Measurements from ENCODE around the gene SEMA4G.
"Not testable (repeated sequence)": the region's sequence is repeated elsewhere in the genome, so short reads cannot be mapped to it uniquely, and the experiment has no call there.

Gene SEMA4G

DNA sequence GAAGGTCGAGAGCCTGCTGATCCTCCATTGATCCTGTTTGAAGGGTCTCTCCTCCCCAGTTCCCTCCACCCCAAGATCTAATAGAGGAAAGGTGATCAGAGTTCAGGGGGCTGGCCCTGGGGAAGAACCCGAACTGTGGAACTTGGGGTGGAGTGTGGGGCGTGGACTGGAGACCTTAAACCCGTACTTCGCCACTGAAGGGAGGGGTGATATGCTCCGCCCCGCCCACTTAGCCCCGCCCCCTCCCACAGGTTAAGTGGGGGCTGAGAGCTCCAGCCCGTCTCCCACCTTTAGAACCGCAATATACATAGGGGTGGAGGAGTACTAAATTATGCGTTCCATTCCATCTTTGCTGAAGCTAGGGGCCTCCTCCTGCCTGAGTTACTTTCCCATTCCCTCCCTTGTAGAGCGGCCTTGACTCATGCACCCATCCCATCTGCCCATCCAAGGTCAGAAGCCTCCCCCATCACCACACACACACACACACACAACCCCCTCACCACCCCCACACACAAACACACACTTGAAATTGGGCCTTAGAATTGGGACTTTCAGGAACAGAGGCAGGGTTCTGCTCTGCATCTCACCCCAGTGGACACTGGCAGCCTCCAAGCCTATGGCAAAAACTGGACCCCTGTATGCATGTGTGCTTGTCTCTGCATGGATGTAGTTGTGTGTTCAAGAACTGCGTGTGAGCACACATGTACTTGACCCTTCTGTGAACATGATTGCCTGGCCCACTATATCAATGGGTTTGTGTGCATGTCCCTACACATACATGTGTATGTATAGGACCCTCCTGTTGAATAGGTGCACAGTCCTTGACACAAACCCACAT lies 991 bp downstream of the SEMA4G start:
- DNase-seq (ENCODE audit: low read depth): no peak

DNA sequence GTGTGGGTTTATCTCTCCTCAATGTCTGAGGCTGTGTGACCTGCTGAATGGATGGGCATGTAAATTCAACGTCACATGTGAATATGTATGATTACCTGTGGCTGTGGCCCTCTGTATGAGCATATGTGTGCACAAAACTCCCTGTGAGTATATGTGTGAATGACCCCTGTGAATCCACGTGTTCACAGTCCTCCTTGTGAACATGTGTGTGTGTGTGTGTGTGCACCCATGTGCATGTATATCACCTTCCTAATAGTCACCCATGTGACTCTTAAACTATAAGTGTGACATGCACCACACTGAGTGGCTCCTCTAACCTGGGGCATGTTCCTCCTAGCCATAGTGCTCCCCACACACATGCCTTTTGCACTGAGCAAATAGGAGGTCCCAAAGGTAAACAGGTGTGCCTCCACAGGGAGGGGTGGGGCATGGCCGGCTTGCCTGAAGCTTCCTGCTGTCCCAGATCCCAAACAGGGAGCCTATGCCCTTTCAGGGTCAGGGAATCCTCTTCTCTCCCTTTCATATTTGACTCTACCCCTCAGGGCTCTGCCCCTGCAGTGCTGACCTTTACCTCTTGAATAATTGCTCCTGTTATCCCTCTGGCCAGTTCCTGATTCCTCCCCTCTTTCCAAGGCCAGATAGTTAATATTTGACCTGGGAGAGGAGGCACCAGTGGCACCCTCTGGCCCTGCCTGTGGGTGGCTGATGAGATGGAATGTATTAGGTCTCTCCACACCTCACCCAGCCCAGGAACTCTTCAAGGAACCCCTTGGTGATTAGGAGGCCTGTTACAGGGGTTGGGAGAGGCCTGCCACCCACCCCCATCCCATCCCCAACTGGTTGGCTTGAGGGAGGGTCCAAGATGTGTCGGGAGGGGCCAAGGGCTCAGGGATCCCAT lies 1.9 kb downstream of the SEMA4G start:
- DNase-seq (ENCODE audit: low read depth): no peak

DNA sequence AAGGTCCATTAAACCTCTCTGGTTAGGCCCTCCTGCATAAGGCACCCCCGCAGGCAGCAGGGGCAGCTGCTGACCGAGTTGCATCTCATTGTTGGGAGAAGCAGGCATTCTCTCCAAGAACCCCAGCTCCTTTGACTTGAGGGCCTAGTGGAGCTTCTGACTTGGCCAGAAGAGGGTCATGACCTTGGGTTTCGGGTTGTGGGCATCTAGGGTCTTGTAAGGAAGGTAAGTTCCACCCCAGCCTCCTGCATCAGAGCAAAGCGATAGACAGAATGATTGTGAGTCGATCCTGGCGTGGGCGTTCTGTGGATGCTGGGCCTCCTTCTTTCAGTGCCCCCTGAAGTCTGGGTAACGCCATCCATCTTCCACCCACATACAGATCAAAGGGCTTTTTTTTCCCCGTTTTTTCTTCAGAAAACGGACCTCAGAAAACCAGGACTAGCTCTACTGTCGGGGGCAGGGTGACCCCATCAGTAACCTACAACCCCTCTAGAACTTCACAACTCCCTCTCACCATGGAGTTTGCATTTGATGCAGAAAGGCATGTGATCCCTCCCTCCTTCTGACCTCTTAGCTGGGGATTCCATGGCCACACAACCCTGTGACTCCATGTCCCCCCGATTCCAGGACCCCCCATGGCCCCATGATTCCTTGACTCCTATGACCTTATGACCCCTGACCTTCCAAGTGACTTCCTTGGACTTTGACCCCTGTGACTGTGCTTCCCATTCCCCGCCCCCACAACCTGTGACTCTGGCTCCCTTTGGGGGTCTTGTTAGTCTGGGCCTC lies 3.0 kb downstream of the SEMA4G start:
- DNase-seq (ENCODE audit: low read depth): no peak

DNA sequence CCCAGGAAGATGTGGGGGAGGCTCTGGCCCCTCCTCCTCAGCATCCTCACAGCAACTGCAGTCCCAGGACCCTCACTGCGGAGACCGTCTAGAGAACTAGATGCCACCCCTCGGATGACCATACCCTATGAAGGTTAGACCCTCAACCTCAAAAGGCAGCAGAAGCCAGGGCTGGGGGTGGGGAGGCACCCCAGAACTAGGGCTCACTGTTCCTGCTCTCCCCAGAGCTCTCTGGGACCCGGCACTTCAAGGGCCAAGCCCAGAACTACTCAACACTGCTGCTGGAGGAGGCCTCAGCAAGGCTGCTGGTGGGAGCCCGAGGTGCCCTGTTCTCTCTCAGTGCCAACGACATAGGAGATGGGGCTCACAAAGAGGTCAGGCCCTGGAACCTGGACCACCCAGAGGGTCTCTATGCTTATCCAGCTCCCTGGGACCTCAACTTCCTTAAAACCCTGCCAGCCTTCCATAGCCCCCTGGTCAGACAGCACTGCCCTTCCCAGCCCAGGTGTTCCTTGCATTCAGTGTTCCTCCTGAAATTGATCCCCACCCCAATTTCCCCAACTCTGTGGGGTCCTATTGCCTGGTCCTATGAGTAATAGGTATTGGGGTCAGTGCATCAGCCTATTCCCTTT lies 3.7 kb downstream of the SEMA4G start:
- DNase-seq (ENCODE audit: low read depth): no peak

DNA sequence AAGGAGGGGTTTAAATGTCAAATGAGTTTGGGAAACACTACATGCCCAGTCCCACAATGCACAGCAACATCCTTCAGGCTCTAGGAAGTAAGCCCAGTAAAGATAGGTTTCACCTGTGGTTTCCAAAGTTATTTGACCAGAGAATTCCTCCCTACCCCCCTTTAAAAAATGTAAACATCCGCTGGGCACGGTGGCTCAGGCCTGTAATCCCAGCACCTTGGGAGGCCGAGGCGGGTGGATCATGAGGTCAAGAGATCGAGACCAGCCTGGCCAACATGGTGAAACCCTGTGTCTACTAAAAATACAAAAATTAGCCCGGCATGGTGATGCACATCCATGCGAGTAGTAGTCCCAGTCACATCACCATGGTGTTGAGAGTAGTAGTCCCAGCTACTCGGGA lies 6.1 kb downstream of the SEMA4G start:
- not testable (repeated sequence) for DNase-seq (ENCODE audit: low read depth)

DNA sequence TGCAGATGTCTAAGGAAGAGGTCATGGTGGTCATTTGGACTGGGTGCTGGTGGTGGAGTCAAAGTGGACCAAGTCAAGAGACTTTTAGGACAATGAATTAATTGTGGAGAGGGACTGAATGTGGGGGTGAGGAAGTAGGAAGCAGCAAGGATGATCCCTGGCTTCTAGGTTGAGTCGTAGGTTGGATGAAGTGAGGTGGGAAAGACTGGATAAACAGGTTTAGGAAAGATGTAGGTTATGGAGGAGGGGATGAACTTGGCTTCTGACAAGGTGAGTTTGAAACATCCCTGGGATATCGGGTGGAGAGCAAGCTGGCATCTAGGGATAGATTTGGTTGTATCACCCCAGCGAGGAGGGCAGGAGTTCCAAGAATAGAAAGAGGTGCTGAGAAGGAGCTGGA lies 7.6 kb downstream of the SEMA4G start:
- no peak for DNase-seq (ENCODE audit: low read depth)

DNA sequence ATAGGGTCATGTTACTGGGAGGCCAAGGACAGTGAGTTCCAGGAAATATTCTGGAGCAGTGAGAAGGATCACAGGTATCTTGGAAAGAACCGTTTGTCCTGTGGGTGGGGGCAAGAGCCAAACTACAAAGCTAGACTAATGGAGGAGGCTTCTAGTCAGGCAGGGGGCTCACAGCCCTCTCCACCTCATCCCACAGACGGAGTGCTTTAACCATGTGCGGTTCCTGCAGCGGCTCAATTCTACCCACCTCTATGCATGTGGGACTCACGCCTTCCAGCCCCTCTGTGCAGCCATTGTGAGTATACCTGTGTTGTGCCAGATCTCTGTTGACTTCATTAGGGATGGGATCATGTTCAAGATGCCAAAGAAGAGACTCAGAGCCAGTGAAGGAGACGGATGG lies 8.1 kb downstream of the SEMA4G start:
- no peak for DNase-seq (ENCODE audit: low read depth)

DNA sequence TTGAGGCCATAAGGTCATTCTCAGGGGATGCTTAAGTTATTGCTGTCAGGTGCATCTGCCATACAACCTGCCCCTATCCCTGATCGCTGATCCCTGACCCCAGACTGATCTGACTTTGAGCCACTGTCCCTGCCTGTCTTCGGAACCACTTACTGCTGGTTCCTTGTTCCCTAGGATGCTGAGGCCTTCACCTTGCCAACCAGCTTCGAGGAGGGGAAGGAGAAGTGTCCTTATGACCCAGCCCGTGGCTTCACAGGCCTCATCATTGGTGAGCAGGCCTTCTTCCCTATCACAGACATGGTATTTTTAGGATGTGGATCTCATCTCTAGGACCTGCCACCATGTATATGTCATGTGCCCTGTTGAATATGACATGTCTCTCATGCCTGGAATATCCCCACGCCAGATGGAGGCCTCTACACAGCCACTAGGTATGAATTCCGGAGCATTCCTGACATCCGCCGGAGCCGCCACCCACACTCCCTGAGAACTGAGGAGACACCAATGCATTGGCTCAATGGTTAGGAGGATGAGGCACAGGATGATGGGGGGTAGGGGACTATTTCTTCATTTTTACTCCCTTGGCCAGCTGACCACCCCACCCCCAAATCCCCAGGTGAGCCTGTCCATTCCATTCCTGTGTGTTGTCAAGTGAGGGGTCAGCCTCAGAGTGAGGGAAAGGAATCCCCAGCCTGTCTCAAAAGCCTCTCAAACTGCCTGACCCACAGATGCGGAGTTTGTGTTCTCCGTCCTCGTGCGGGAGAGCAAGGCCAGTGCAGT lies 9.0 kb downstream of the SEMA4G start:
- DNase-seq (ENCODE audit: low read depth): no peak

DNA sequence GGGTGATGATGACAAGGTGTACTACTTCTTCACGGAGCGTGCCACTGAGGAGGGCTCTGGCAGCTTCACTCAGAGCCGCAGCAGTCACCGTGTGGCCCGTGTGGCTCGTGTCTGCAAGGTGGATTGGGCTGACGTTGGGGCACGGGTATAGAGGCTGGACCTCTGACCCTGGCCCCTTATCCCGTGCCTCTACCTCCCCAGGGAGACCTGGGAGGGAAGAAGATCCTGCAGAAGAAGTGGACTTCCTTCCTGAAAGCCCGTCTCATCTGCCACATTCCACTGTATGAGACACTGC lies 9.5 kb downstream of the SEMA4G start:
- DNase-seq (ENCODE audit: low read depth): no peak

DNA sequence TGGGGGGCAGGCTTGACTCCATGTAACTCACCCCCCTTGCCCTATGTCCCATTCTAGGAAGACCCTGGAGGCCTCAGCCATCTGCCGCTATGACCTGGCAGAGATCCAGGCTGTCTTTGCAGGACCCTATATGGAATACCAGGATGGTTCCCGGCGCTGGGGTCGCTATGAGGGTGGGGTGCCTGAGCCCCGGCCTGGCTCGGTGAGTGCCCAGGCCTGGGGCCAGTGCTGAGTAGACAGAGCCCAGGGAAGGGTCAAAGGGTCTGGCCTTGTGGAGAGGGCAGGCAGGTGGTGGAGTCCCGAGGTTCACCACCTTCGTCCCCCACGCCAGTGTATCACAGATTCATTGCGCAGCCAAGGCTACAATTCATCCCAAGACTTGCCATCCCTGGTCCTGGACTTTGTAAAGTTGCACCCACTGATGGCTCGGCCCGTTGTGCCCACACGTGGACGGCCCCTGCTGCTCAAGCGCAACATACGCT lies 10.5 kb downstream of the SEMA4G start:
- DNase-seq (ENCODE audit: low read depth): no peak

DNA sequence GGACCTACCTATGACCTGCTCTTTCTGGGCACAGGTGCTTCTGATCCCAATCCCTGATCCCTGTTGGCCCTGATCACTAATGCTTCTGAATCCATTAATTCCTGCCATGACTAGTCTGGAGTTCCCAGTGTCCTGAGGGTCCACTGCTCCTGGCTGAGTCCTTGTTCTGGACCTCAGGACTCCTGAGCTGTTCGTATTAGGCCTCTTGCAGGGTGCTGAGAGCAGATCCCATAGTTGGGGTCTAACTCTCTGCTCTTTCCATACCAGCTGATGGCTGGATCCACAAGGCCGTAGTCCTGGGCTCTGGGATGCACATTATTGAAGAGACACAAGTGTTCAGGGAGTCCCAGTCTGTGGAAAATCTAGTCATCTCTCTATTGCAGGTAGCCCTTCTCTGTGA lies 11.0 kb downstream of the SEMA4G start:
- no peak for DNase-seq (ENCODE audit: low read depth)

DNA sequence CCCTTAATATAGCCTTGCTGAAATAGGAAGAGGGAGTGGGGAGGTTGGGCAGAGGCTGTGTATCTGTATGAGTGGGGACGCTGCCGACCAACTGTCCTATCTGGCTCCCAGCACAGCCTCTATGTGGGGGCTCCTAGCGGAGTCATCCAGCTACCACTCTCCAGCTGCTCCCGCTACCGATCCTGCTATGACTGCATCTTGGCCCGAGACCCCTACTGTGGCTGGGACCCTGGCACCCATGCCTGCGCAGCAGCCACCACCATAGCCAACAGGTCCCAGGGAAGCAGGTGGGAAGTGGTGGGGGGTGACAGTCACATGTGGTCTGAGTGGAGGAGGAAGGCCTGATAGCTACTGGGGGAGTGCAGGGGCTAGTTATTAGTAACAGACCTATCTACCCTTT lies 11.4 kb downstream of the SEMA4G start:
- no peak for DNase-seq (ENCODE audit: low read depth)

DNA sequence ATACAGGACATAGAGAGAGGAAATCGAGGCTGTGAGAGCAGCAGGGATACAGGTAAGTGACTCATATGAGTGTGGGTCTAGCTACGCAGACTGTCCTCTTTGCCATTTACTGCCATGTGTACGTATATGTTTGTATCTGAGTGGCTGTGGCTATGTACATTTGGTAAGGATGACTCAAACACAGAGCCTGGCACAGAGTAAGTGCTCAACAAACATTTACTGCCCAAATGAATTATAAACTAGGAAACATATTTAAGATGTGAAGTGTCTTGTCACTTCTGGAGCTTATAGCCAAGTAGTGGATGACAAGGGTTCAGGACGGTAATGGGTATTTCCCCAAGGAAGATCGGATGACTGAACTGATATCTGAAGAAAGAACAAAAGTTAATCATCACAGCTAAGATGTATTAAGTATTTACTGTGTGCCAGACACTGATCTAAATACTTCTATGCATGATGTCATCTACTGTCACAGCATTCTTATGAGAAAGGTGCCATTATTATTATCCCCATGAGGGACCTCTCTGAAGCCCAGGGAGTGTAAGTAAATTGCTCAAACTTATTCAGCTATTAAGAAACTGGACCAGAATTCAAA lies 12.0 kb downstream of the SEMA4G start:
- DNase-seq (ENCODE audit: low read depth): no peak

DNA sequence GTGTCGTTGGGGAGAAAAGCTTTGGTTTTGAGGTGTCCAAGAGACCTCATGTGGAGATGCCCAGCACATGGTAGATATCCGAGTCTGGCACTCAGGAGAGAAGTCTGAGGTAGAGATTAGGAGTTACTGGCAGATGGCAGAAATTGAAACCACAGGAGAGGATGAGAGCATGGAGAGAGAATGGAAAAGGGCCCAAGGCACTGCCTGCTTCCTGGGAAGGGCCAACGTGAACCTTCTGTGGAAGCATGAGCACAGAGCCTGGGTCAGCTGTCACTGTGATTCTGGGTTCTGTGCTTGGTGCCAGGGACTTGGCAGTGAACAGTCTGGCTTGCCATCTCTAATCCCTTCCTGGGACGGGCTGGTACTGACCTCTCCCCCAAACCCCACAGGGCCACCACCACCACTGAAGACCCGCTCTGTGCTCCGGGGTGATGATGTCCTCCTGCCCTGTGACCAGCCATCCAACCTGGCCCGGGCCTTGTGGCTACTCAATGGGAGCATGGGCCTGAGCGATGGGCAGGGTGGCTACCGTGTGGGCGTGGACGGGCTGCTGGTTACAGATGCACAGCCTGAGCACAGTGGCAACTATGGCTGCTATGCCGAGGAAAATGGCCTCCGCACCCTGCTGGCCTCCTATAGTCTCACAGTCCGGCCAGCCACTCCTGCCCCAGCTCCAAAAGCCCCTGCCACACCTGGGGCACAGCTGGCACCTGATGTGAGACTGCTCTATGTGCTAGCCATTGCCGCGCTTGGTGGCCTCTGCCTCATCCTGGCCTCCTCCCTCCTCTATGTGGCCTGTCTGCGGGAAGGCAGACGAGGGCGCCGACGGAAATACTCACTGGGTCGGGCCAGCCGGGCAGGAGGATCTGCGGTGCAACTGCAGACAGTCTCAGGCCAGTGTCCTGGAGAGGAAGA lies 13.9 kb downstream of the SEMA4G start:
- DNase-seq (ENCODE audit: low read depth): no peak

DNA sequence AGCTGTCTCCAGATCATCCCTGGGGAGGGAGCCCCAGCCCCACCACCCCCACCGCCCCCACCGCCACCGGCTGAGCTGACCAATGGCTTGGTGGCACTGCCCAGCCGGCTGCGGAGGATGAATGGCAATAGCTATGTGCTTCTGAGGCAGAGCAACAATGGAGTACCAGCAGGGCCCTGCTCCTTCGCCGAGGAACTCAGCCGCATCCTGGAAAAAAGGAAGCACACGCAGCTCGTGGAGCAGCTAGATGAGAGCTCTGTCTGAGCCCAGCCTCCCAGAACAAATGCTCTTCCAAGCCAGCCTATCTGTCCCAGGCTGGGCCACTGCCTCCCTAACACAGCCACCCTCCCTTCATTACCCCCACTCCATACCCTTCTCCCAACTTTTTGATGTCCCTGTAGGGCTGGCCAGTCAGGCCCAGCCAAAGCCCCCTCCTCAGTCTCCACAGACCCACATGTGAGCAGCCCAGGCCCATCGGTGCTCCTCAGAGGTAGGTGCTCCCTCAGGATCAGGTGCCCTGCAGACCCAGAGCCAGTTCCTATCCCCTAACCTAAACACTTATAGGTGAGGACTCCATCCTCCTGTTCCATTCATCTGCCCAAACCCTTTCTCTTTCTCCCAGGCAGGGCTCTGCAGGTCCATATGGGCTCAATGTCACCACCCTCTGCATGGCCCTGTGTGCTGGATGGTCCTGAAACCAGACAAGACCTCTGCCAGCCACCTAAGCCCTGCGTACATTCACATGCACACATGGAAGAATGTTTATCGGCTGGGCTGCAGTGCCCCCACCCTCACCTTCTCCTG lies 14.8 kb downstream of the SEMA4G start:
- DNase-seq (ENCODE audit: low read depth): no peak

DNA sequence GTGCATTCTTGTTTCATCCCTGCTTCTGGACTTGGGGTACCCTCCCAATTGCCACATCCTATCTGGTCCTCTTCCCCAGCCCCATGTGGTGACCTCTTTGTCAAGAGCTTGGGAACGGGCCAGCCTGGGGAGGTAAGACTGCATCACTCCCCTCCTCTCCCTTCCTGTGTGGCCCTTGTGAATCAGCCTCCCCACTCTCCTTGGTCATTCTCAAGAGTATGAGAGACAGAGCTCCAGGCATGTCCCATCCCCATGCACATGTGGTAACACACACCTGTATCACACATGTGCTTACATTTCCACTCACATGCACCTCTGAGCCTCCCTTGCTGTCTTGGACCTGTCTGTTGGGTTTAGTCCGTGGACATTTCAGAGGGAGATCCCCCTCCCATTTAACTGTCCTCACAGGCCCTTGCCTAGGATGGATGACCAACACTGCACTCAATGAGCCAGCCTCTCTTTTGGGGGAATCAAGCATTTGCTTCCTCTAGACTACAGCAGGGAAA lies 15.4 kb downstream of the SEMA4G start:
- no peak for DNase-seq (ENCODE audit: low read depth)

DNA sequence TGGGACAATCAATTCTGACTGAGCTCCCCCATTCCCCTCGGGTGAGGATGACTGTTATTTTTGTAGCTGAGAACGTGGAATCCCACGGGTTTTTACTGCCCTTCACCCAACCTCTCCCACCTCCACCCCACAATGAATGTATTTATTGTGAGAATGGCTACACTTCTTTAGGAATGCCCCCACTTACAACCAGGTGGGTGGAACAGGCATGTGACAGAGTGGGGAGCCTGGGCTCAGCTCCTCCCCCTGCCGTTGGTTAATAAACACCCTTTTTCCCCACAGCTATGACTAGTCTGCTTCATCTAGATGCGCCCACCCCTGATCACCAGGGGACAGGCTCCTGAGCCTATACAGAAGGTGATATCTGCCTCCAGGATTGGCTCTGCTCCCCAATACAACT lies 16.0 kb downstream of the SEMA4G start:
- no peak for DNase-seq (ENCODE audit: low read depth)

DNA sequence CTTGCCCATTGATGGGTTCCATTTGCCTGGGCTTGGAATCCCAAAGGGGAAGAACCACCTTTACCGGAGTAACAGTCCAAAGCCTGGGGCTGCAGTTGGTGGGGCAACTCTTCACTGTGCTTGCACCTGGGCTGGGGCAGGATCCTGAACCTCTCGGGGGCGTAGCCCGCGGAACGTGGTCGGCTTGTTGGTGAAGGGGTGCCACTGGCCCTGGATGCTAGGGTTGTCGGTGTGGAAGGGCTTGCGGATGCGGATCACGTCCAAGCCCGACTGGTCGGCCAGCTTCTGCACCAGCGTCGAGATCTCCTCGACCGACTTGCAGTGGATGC lies 17.3 kb downstream of the SEMA4G start:
- no peak for DNase-seq (ENCODE audit: low read depth)

Measured in EH (cell line).